Cardiac fibroblast (primary cell): ENCODE measurements around the gene FUNDC2.
"Not testable (repeated sequence)": the region's sequence is repeated elsewhere in the genome, so short reads cannot be mapped to it uniquely, and the experiment has no call there.

Experiments used
- DNase-seq, 2 donors: peaks; one replicate each; pipeline versions ENCODE4 v3.0.0 to v3.0.0-alpha.2; 2010; ENCODE audit warnings: low read depth in 2 of 2
- H3K4me3 ChIP-seq, 2 donors: replicated peaks in 1 of 2; 1 replicate in 1 of 2; 2 replicates in 1 of 2; pipeline ENCODE4 v1.5.1; 2011; ENCODE audit warnings: low read depth in 2 of 2, low read length in 2 of 2, mild to moderate bottlenecking in 2 of 2, moderate library complexity in 1 of 2
- TF ChIP-seq, protein P1 (sequence below): IDR thresholded peaks from one replicate; pipeline ENCODE4 v1.5.1; 2011; ENCODE audit warnings: low read depth, mild to moderate bottlenecking, low read length, inconsistent platforms

The FUNDC2 gene

GRCh38 chrX:155005190-155005589, 21.5 kb upstream of the FUNDC2 start:
- H3K4me3 ChIP-seq: no peak overlapping the region
- TF ChIP-seq, protein P1, sequence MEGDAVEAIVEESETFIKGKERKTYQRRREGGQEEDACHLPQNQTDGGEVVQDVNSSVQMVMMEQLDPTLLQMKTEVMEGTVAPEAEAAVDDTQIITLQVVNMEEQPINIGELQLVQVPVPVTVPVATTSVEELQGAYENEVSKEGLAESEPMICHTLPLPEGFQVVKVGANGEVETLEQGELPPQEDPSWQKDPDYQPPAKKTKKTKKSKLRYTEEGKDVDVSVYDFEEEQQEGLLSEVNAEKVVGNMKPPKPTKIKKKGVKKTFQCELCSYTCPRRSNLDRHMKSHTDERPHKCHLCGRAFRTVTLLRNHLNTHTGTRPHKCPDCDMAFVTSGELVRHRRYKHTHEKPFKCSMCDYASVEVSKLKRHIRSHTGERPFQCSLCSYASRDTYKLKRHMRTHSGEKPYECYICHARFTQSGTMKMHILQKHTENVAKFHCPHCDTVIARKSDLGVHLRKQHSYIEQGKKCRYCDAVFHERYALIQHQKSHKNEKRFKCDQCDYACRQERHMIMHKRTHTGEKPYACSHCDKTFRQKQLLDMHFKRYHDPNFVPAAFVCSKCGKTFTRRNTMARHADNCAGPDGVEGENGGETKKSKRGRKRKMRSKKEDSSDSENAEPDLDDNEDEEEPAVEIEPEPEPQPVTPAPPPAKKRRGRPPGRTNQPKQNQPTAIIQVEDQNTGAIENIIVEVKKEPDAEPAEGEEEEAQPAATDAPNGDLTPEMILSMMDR: no peak
- DNase-seq: no peak

- DNase-seq, H3K4me3 ChIP-seq: not testable (repeated sequence)
Observed at GRCh38 chrX:155006379-155006778, 20.3 kb upstream of the FUNDC2 start.

DNA sequence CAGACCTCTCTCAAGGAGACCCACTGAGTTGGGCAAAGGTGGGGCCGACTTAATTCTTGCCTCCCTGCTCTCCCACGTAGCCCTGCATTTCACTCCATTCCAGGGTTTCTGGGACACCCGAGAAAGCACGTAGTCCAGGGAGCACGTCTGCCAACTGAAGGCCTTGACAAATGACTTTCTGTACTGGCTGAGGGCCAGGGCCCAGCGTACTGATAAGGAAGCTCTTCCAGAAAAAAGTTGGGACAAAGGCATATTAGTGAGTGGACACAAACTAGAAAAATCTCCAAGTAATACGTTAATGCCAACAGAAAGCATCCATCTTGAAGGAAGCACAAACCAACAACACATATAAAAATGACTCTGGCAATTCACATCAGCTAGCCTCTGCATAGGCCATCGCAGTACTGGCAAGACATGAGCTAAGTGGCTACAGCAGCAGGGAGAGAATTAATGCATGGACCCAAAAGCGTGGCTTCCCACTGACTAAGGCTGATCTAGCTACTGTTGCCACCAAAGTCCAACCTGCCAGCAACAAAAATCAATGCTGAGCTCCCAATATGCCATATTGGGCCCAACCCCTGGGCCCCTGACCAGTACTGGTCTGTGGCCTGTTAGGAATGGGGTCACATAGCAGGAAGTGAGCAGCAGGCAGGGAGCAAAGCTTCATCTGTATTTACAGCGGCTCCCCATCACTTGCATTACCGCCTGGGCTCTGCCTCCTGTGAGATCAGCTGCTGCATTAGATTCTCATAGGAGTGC, 19.6 kb upstream of the FUNDC2 start:
- not testable (repeated sequence) for H3K4me3 ChIP-seq
- DNase-seq: peak in 1 of 2 donors; percentile 46

DNA sequence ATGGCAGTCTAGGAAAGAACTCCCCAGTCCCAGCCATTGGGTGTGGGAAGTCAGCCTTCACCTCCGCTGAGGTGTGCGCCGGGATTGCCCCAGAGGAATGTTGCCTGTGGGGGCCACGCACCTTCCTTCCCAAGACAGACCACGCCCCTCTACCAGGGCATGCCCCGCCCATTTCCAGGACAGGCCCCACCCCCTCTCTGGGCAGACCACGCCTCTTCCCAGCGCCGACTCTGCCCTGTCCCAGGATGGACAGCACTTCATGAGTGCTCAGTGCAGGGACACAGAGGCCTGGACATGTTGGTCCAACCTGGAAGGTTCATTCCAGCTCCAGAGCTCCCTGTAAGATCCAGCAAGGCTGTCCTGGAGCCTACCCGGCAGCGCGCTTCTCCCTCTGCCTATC, 18.1 kb upstream of the FUNDC2 start:
- not testable (repeated sequence) for H3K4me3 ChIP-seq, DNase-seq

GRCh38 chrX:155009994-155010472, 16.6 kb upstream of the FUNDC2 start:
- TF ChIP-seq, protein P1: no peak
- no peak overlapping the region for H3K4me3 ChIP-seq
- peak; percentile 3 to 83 for DNase-seq

GRCh38 chrX:155020591-155020990, 6.1 kb upstream of the FUNDC2 start:
- H3K4me3 ChIP-seq: no peak overlapping the region
- TF ChIP-seq, protein P1: no peak
- no peak for DNase-seq

DNA sequence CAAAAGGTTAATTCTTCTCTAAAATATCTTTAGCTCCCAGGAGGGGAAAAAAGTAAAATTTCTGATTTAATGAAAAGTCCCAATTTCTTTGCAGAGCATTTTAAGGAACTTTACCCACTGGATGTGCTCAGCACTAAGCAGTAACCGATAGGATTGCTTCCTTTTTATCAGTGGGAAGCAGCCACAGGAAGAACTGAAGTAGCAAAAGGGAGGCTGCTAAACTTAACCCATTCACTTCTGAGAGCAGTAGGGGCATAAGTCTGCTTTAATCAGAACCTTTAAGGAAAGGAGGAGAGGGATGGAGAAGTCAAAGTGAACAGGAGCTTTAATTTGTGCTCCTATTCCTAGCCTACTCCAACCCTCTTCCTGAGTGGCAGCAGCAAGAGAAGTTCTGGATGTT, 4.1 kb upstream of the FUNDC2 start, which contains the start of gene F8:
Gene F8 (minus strand): TSS at position 139 of the 400 bp plus-strand sequence. CDS start 171 bp downstream, outside the sequence.
- peak within 1 kb of the TSS in 1 of 2 donors; percentile 13 for H3K4me3 ChIP-seq
- DNase-seq: no peak
- TF ChIP-seq, protein P1: no peak

- TF ChIP-seq, protein P1: no peak
- H3K4me3 ChIP-seq: no peak overlapping the region
- no peak for DNase-seq
Observed at GRCh38 chrX:155023907-155024833, 2.5 kb upstream of the FUNDC2 start.
